ENCODE results near the gene RECQL. TPM values are rescaled to one million over a fixed set of nuclear protein-coding genes. Genes with fewer than 3 reads are reported as not detected.
A peak's percentile ranks its signal among the peaks of the same experiment; 100 is the strongest.

RECQL gene
- total RNA-seq, 3 donors from 2014 or later: 9.3 to 29.6 (median 16.2) TPM

GRCh38 chr12:21527451-21528180 lies 26.2 kb upstream of the RECQL start:
- peaks cover 13% of the 10 kb centered on the region for H3K4me1 ChIP-seq (ENCODE audit: low read depth)
- H3K36me3 ChIP-seq (ENCODE audit: low read depth): no peaks in the 10 kb centered on the region
- no peak overlapping the region for H3K4me3 ChIP-seq
- peak; percentile 94 for ATAC-seq
- no peak for TF ChIP-seq CTCF (IDR thresholded peaks at IDR 0.05)
- DNase-seq: peak; percentile 12 to 54 (median 51)
- H3K9me3 ChIP-seq: no peaks in the 10 kb centered on the region
- intact Hi-C loops (cut with DNase I, micrococcal nuclease): no loop called here

GRCh38 chr12:21526721-21527345 lies 25.4 kb upstream of the RECQL start:
- no peak for ATAC-seq
- no peak for DNase-seq
- no peak for TF ChIP-seq CTCF (IDR thresholded peaks at IDR 0.05)
- no peak overlapping the region for H3K4me3 ChIP-seq
- H3K36me3 ChIP-seq (ENCODE audit: low read depth): no peaks in the 10 kb centered on the region
- no peaks in the 10 kb centered on the region for H3K9me3 ChIP-seq
- peaks cover 13% of the 10 kb centered on the region for H3K4me1 ChIP-seq (ENCODE audit: low read depth)
- intact Hi-C loops (cut with DNase I, micrococcal nuclease): no loop called here

- intact Hi-C loops (cut with DNase I, micrococcal nuclease): no loop called here
- no peak within 1 kb of the TSS for H3K4me3 ChIP-seq
- TF ChIP-seq CTCF (IDR thresholded peaks at IDR 0.05): no peak
- H3K9me3 ChIP-seq: no peaks in the 10 kb centered on the region
- DNase-seq: no peak
- no peaks in the 10 kb centered on the region for H3K36me3 ChIP-seq (ENCODE audit: low read depth)
- ATAC-seq: no peak
- H3K4me1 ChIP-seq (ENCODE audit: low read depth): peaks cover 13% of the 10 kb centered on the region
Observed at GRCh38 chr12:21526053-21526452, 24.6 kb upstream of the RECQL start, which contains the start of gene SPX. Gene SPX, plus strand, starts transcription at chr12:21526296. Its CDS starts 177 bp downstream, at chr12:21526473.

GRCh38 chr12:21523148-21523547 lies 21.7 kb upstream of the RECQL start:
- H3K4me1 ChIP-seq (ENCODE audit: low read depth): peaks cover 12% of the 10 kb centered on the region
- TF ChIP-seq CTCF (IDR thresholded peaks at IDR 0.05): no peak
- no peak overlapping the region for H3K4me3 ChIP-seq
- H3K36me3 ChIP-seq (ENCODE audit: low read depth): no peaks in the 10 kb centered on the region
- ATAC-seq (no peak), DNase-seq (no peak)
- no peaks in the 10 kb centered on the region for H3K9me3 ChIP-seq
- intact Hi-C loops (cut with DNase I, micrococcal nuclease): no loop called here

GRCh38 chr12:21521541-21521940 lies 20.1 kb upstream of the RECQL start:
- DNase-seq: no peak
- H3K36me3 ChIP-seq (ENCODE audit: low read depth): no peaks in the 10 kb centered on the region

More at GRCh38 chr12:21521541-21521940, 20.1 kb upstream of the RECQL start:
- no peak for TF ChIP-seq CTCF (IDR thresholded peaks at IDR 0.05)
- Histone ChIP-seq H3K9me3 (no peaks in the 10 kb centered on the region), H3K4me3 (no peak overlapping the region), H3K4me1 (ENCODE audit: low read depth) (no peaks in the 10 kb centered on the region)
- intact Hi-C loops (cut with DNase I, micrococcal nuclease): no loop called here
- no peak for ATAC-seq
